OCI-LY3 (cell line): ENCODE data around the gene CXXC5.

ENCODE experiments used
- CTCF ChIP-seq: fragments of 200-600, 300-600 bp; sonication (generic); IDR thresholded peaks from 2 replicates; pipeline ENCODE4 v1.5.1; 2014; ENCODE audit warnings: antibody characterized with exemption, low read length, low read depth
- EZH2phosphoT487 ChIP-seq: fragments of 200-600 bp; shearing (Covaris generic); IDR thresholded peaks from 2 replicates; pipeline ENCODE4 v1.6.1; 2018; ENCODE audit warnings: antibody characterized with exemption, mixed run types, low read depth

DNA sequence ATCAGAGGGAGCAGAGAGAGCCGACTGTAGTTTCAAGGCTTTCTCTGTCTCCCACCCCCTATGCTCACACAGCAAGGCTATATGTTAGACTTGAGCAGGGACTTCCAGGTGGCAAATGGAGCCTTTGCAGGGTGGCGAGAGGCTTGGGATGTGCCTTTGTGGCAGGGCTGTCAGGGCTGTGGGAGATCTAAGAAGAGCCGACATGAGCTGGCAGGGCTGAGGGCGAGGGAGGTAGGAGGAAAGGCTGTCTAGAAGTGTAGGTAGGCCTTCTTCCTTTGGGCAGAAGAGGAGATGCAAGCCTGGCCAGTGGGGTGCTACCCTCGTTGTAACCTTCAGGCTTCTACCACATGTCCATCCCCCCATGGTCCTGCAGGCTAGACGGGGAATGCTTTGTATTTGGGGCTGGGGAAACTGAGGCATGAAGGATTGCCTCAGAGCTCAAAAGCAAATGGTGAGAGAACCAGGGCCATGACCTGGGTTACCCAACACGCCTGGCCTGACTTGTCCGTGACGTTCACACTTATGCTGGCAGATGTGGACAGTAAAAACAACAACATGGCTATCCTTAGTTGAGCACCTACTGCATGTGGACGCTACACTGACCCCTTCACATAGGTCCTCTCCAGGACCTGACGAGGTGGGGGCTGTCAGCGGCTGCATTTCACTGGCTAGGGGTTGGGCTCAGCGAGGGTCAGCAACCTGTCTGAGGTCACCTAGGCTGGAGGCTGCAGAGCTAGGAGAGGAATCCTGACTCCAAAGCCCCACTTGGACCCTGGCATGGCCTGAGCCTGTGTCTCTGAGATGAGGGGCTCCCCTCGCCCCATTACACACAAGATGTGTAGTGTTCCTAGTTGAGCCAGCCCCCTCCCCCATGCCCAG lies 15.3 kb downstream of the CXXC5 start:
- TF ChIP-seq CTCF, result no peak
- TF ChIP-seq EZH2phosphoT487, result no peak
